Astrocyte (in vitro differentiated cells and primary cell): ENCODE measurements around the gene SULF2. TPM values are rescaled to one million over a fixed set of nuclear protein-coding genes. Genes with fewer than 3 reads are reported as not detected.

Experiments used
- DNase-seq: peaks from one replicate; pipeline ENCODE4 v3.0.0-alpha.2; 2010; ENCODE audit warnings: low read depth
- FAIRE-seq: peaks from 2 replicates; lab custom pipeline; 2011; peaks lifted over from hg19 to GRCh38; lab: Jason Lieb, UNC
- H2AFZ ChIP-seq: 2 replicates; pipeline ENCODE4 v1.6.0; 2012; ENCODE audit warnings: low read depth, low read length, inconsistent platforms
- H3K27ac ChIP-seq: 2 replicates; pipeline ENCODE4 v1.5.1; 2011; ENCODE audit warnings: low read depth, low read length, inconsistent platforms
- H3K27me3 ChIP-seq: 2 replicates; pipeline ENCODE4 v1.6.0; 2011; ENCODE audit warnings: low read length, inconsistent platforms; ENCODE audit not compliant: insufficient read depth
- H3K36me3 ChIP-seq: 2 replicates; pipeline ENCODE4 v1.5.1; 2011; ENCODE audit warnings: low read length, inconsistent platforms; ENCODE audit not compliant: insufficient read depth
- H3K4me1 ChIP-seq: 2 replicates; pipeline ENCODE4 v1.5.1; 2011; ENCODE audit warnings: low read length, inconsistent platforms; ENCODE audit not compliant: insufficient read depth
- H3K4me2 ChIP-seq: 2 replicates; pipeline ENCODE4 v1.6.0; 2012; ENCODE audit warnings: low read length, inconsistent platforms
- H3K4me3 ChIP-seq: 2 replicates; pipeline ENCODE4 v1.5.1; 2011; ENCODE audit warnings: low read depth, mild to moderate bottlenecking, low read length, inconsistent platforms; ENCODE audit not compliant: insufficient read depth
- H3K79me2 ChIP-seq: 2 replicates; pipeline ENCODE4 v1.6.0; 2012; ENCODE audit warnings: mild to moderate bottlenecking, low read length, inconsistent platforms; ENCODE audit not compliant: insufficient read depth
- H3K9ac ChIP-seq: 2 replicates; pipeline ENCODE4 v1.6.0; 2012; ENCODE audit warnings: mild to moderate bottlenecking, low read length, inconsistent platforms
- H3K9me3 ChIP-seq: 2 replicates; pipeline ENCODE4 v1.5.1; 2012; ENCODE audit warnings: low read depth, mild to moderate bottlenecking, low read length, inconsistent platforms; ENCODE audit not compliant: insufficient read depth
- H4K20me1 ChIP-seq: 2 replicates; pipeline ENCODE4 v1.6.0; 2012; ENCODE audit warnings: low read length, inconsistent platforms; ENCODE audit not compliant: insufficient read depth
- H3K27ac Mint-ChIP-seq: one replicate; pipeline ENCODE4 v1.8.0; 2021; ENCODE audit warnings: mild to moderate bottlenecking, mixed read lengths; ENCODE audit not compliant: unreplicated experiment
- H3K27me3 Mint-ChIP-seq: one replicate; pipeline ENCODE4 v1.8.0; 2021; ENCODE audit warnings: low read depth, mixed read lengths; ENCODE audit not compliant: unreplicated experiment
- H3K36me3 Mint-ChIP-seq: one replicate; pipeline ENCODE4 v1.8.0; 2021; ENCODE audit warnings: low read depth, mixed read lengths; ENCODE audit not compliant: unreplicated experiment
- H3K4me1 Mint-ChIP-seq: one replicate; pipeline ENCODE4 v1.8.0; 2021; ENCODE audit warnings: low read depth, mixed read lengths; ENCODE audit not compliant: unreplicated experiment
- H3K4me3 Mint-ChIP-seq: one replicate; pipeline ENCODE4 v1.8.0; 2021; ENCODE audit warnings: mild to moderate bottlenecking, moderate library complexity, mixed read lengths; ENCODE audit not compliant: unreplicated experiment
- H3K9me3 Mint-ChIP-seq: one replicate; pipeline ENCODE4 v1.8.0; 2021; ENCODE audit warnings: mild to moderate bottlenecking, mixed read lengths; ENCODE audit not compliant: unreplicated experiment
- EZH2 ChIP-seq: IDR thresholded peaks from 2 replicates; pipeline ENCODE4 v1.6.1; 2012; ENCODE audit warnings: mild to moderate bottlenecking, low read length, inconsistent platforms; ENCODE audit not compliant: insufficient read depth
- total RNA-seq: library from RNA; stranded (reverse); gene quantifications from 2 replicates; pipeline ENCODE4 v1.2.1, GENCODE V29; 2021
- TF ChIP-seq, protein P1 (sequence below): IDR thresholded peaks from 2 replicates; pipeline ENCODE4 v1.5.1; 2011; ENCODE audit warnings: low read depth, mild to moderate bottlenecking, inconsistent platforms, low read length, moderate library complexity; ENCODE audit not compliant: insufficient read depth

Gene SULF2
- total RNA-seq, 1 donor from 2014 or later, result 139 TPM

GRCh38 chr20:47743671-47744070 lies 41.6 kb downstream of the SULF2 start:
- H3K27ac Mint-ChIP-seq, result no peak overlapping the region
- FAIRE-seq, result no peak

GRCh38 chr20:47741669-47742608 lies 43.3 kb downstream of the SULF2 start:
- Mint-ChIP-seq H3K27ac (no peak overlapping the region), H3K4me1 (no peaks in the 10 kb centered on the region), H3K4me3 (no peak overlapping the region), H3K9me3 (peaks cover 2% of the 10 kb centered on the region), H3K27me3 (peaks cover 2% of the 10 kb centered on the region), H3K36me3 (peaks cover 18% of the 10 kb centered on the region)
- H3K9me3 ChIP-seq, result no peaks in the 10 kb centered on the region
- no peak overlapping the region for H3K9ac ChIP-seq
- no peaks in the 10 kb centered on the region for H3K79me2 ChIP-seq
- FAIRE-seq (no peak), DNase-seq (no peak)
- no peaks in the 10 kb centered on the region for H3K4me1 ChIP-seq
- TF ChIP-seq, protein P1, sequence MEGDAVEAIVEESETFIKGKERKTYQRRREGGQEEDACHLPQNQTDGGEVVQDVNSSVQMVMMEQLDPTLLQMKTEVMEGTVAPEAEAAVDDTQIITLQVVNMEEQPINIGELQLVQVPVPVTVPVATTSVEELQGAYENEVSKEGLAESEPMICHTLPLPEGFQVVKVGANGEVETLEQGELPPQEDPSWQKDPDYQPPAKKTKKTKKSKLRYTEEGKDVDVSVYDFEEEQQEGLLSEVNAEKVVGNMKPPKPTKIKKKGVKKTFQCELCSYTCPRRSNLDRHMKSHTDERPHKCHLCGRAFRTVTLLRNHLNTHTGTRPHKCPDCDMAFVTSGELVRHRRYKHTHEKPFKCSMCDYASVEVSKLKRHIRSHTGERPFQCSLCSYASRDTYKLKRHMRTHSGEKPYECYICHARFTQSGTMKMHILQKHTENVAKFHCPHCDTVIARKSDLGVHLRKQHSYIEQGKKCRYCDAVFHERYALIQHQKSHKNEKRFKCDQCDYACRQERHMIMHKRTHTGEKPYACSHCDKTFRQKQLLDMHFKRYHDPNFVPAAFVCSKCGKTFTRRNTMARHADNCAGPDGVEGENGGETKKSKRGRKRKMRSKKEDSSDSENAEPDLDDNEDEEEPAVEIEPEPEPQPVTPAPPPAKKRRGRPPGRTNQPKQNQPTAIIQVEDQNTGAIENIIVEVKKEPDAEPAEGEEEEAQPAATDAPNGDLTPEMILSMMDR, result no peak
- no peak for TF ChIP-seq EZH2
- no peaks in the 10 kb centered on the region for H3K36me3 ChIP-seq
- H3K4me3 ChIP-seq, result no peak overlapping the region
- H3K4me2 ChIP-seq, result no peak overlapping the region
- peaks cover 2% of the 10 kb centered on the region for H3K27me3 ChIP-seq
- H4K20me1 ChIP-seq, result peaks cover 24% of the 10 kb centered on the region
- H3K27ac ChIP-seq, result no peak overlapping the region
- H2AFZ ChIP-seq, result no peak overlapping the region

More at GRCh38 chr20:47743671-47744070, 41.6 kb downstream of the SULF2 start:
- TF ChIP-seq EZH2, result no peak
- TF ChIP-seq, protein P1, result no peak
- Histone ChIP-seq H3K9me3 (no peaks in the 10 kb centered on the region), H3K4me3 (no peak overlapping the region), H2AFZ (no peak overlapping the region), H3K27ac (no peak overlapping the region), H3K27me3 (peaks cover 2% of the 10 kb centered on the region), H3K4me2 (no peak overlapping the region), H3K36me3 (no peaks in the 10 kb centered on the region), H4K20me1 (peaks cover 33% of the 10 kb centered on the region), H3K9ac (no peak overlapping the region), H3K4me1 (no peaks in the 10 kb centered on the region), H3K79me2 (no peaks in the 10 kb centered on the region)
- no peak overlapping the region for H3K4me3 Mint-ChIP-seq
- H3K9me3 Mint-ChIP-seq, result no peaks in the 10 kb centered on the region
- DNase-seq, result no peak
- no peaks in the 10 kb centered on the region for H3K4me1 Mint-ChIP-seq
- peaks cover 2% of the 10 kb centered on the region for H3K27me3 Mint-ChIP-seq
- peaks cover 13% of the 10 kb centered on the region for H3K36me3 Mint-ChIP-seq

DNA sequence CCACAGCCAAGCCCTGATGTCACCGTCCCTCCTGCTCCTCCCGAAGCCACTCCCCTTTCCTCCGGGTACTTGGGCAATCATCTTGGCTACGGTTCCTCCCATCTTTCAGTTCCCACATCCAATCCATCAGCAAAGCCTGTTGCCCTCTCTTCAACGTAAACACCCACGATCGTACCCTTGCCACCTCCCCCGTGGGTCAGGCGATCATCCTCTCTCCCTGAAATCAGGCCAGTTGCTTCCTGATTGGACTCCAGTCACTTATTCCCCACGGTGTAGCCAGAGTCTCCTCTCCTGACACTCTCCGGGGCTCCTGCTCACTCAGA lies 44.5 kb downstream of the SULF2 start:
- DNase-seq, result no peak
- no peaks in the 10 kb centered on the region for H3K79me2 ChIP-seq
- H3K27ac ChIP-seq, result no peak overlapping the region
- H3K27me3 Mint-ChIP-seq, result peaks cover 2% of the 10 kb centered on the region
- TF ChIP-seq, protein P1, result no peak
- no peak for TF ChIP-seq EZH2
- H3K27ac Mint-ChIP-seq, result no peak overlapping the region
- no peak for FAIRE-seq
- no peak overlapping the region for H3K9ac ChIP-seq
- no peak overlapping the region for H3K4me3 Mint-ChIP-seq
- peaks cover 2% of the 10 kb centered on the region for H3K27me3 ChIP-seq
- H3K4me1 ChIP-seq, result no peaks in the 10 kb centered on the region
- peaks cover 18% of the 10 kb centered on the region for H3K36me3 Mint-ChIP-seq
- H2AFZ ChIP-seq, result no peak overlapping the region
- H3K4me2 ChIP-seq, result no peak overlapping the region
- H4K20me1 ChIP-seq, result peaks cover 18% of the 10 kb centered on the region
- H3K4me1 Mint-ChIP-seq, result no peaks in the 10 kb centered on the region
- no peak overlapping the region for H3K4me3 ChIP-seq
- no peaks in the 10 kb centered on the region for H3K9me3 ChIP-seq
- peaks cover 2% of the 10 kb centered on the region for H3K9me3 Mint-ChIP-seq
- H3K36me3 ChIP-seq, result no peaks in the 10 kb centered on the region
